COLO668 (cell line): ENCODE measurements around the gene BLMH.

Experiments used
- DNase-seq: peaks from one replicate; lab custom pipeline; 2025; ENCODE audit not compliant: unreplicated experiment; lab: John Stamatoyannopoulos, UW

The BLMH gene

GRCh38 chr17:30308406-30308805 lies 16.7 kb upstream of the BLMH start:
- DNase-seq, result no peak

DNA sequence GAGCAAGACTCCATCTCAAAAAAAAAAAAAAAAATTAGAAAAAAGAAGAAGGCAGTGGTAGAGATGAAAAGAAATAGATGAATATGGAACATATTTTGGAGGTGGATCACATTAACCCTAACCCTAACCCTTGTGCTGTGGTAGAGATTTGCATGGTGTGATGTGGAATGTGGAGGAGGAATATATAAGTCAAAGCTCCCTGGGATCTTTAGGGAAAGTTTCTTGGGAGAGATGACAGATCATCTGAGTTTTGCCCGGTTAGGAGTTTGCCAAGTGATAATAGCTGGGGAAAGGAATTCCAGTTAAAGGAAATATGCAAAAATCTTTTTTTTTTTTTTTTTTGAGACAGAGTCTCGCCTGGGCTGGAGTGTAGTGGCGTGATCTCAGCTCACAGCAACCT lies 13.0 kb upstream of the BLMH start:
- no peak for DNase-seq

GRCh38 chr17:30302241-30302640 lies 10.5 kb upstream of the BLMH start:
- DNase-seq, result no peak

GRCh38 chr17:30300818-30301217 lies 9.1 kb upstream of the BLMH start:
- no peak for DNase-seq

GRCh38 chr17:30299000-30299399 lies 7.3 kb upstream of the BLMH start:
- DNase-seq, result no peak

GRCh38 chr17:30297715-30298114 lies 6.0 kb upstream of the BLMH start:
- DNase-seq, result no peak

GRCh38 chr17:30296499-30297080 lies 4.8 kb upstream of the BLMH start:
- DNase-seq, result no peak

DNA sequence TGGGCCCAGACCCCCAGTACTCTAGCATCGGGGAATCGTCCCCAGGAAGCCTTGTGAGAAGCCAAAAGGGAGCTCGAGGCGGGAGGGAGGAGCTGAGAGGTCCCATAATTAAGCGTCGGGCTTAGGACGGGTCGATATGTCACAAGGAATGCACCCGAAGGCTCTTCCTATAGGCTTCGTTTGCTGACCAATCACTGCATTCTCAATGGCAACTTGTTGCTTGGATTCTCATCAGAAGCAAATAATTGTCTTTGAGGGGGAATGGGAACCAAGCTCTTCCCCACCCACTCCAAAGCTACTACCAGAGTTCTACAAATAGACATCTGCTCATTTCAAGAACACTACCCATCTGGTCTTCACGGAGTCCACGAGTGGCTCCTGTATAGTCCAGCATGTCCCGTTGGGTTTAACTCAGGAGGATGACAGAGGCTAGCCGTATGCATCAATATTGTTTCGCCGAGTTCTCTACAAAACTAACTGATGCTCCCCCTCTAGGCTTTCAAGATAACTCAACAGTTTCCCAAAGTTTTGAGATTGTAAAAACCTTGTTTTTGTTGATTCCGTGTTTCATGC lies 628 bp upstream of the BLMH start:
- DNase-seq, result no peak

- peak; percentile 55 for DNase-seq
Observed at GRCh38 chr17:30290696-30291542, 825 bp downstream of the BLMH start.

DNA sequence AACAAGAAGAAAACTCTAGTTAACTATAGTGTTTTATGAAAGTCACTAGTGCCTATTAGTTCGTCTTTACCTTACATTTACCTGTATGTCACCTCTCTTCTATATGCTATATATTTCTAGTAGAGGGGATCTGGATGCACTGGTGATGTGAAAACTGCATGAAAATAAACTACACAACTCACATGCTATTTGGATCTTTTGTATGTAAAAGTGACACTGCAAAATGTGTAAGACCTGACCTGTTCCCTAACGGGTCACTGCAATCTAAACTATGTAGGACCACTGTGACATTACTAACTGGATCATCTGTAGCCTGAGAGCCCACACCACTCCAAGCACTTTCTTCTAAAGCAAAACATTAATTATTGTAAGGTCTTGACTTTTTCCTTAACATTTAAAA lies 1.7 kb downstream of the BLMH start:
- no peak for DNase-seq

- no peak for DNase-seq
Observed at GRCh38 chr17:30279156-30279555, 12.6 kb downstream of the BLMH start.

GRCh38 chr17:30278032-30278431 lies 13.7 kb downstream of the BLMH start:
- DNase-seq, result peak; percentile 2

- no peak for DNase-seq
Observed at GRCh38 chr17:30275911-30276310, 15.8 kb downstream of the BLMH start.

DNA sequence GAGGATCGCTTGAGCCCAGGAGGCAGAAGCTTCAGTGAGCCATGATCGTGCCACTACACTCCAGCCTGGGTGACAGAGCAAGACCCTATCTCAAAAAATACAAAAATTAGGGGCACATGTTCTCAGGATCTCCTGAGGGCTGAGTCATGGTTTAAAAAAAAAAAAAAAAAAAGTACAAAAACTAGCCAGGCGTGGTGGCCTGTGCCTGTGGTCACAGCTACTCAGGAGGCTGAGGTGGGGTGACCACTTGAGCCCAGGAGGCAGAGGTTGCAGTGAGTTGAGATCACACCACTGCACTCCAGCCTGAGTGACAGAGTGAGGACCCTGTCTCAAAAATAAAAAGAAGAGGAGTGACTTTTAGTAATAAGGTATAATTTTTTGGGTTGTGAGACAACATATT lies 16.9 kb downstream of the BLMH start:
- DNase-seq, result no peak

DNA sequence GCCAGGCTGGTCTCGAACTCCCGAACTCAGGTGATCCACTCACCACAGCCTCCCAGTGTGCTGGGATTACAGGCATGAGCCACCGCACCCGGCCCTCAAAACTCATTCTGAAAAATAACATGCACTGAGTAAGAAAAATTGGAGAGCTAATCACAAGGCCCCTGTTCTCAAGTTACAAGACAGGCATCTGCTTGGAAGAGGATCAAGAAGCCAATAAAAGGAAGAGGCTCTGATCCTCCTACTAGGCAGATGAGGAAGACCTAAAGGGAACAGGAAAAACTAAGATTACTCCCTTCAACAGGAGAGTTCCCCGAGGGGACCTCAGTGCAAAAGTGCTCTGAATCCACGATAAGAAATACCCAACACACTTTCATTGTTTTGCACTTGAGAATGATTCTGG lies 18.4 kb downstream of the BLMH start:
- no peak for DNase-seq

DNA sequence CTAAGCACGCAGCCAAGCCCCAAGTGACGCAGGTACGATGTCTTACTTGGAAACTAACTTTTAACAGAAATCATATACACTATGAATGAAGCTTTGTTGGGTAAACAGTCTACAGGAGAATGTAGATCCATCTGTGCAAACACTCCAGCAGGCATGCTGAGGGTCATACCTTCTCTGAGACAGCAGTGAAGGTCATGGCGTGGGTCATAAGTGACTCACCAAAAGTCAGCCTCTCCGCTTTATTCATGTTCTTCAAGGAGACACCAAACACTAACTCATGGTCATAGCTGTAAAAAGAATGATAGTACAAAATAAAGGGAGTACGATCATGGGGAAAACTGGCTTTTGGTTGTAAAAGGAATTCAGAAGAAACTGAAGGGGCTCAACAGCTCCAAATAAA lies 20.6 kb downstream of the BLMH start:
- no peak for DNase-seq

GRCh38 chr17:30267625-30268024 lies 24.1 kb downstream of the BLMH start:
- DNase-seq, result no peak

DNA sequence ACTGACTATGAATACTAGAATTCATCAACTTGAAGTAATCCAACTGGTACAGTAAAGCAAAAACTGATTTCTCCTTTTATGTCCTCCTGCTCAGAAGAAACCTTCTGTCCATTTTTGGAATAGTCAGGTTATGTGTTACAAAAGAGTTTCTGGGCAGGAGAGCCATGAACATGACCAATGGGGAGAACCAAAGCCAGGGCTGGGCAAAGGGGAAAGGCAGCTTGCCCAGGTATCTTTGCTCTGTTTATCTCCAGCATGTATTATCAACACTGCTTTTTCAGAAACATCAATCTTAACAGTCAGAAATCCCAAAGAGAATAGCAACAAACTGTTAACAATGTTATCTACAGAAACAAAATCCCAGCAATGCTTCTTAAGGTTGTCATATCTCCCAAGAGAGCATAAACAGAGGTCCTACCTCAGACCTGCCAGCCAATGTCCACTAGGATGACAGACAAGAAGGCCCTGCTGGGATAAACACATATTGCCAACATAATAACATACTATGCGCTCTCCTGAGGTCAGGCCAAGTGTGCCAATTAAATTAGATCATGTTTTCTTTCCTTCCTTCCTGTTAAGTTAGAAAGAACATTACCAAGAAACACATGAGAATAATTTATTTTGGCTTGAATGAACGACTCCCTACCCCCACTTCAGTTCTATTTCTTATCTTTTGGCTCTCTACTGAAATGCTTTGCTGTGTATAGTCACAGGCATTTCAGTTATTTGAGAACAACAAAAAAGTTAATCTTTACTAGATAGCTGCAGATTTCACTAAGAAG lies 28.0 kb downstream of the BLMH start:
- no peak for DNase-seq

GRCh38 chr17:30256756-30257506 lies 34.8 kb downstream of the BLMH start:
- no peak for DNase-seq

- no peak for DNase-seq
Observed at GRCh38 chr17:30254150-30254549, 37.6 kb downstream of the BLMH start.

- DNase-seq, result no peak
Observed at GRCh38 chr17:30253312-30253711, 38.4 kb downstream of the BLMH start.
